EH (cell line): ENCODE measurements around the gene SGSM2.
A peak's percentile ranks its signal among the peaks of the same experiment; 100 is the strongest.

Source experiments
- DNase-seq: peaks from one replicate; pipeline ENCODE4 v3.0.0-alpha.2; 2015; ENCODE audit warnings: low read depth

SGSM2 gene

GRCh38 chr17:2398655-2399571 is 61.6 kb downstream of the SGSM2 start:
- DNase-seq: peak; percentile 82

DNA sequence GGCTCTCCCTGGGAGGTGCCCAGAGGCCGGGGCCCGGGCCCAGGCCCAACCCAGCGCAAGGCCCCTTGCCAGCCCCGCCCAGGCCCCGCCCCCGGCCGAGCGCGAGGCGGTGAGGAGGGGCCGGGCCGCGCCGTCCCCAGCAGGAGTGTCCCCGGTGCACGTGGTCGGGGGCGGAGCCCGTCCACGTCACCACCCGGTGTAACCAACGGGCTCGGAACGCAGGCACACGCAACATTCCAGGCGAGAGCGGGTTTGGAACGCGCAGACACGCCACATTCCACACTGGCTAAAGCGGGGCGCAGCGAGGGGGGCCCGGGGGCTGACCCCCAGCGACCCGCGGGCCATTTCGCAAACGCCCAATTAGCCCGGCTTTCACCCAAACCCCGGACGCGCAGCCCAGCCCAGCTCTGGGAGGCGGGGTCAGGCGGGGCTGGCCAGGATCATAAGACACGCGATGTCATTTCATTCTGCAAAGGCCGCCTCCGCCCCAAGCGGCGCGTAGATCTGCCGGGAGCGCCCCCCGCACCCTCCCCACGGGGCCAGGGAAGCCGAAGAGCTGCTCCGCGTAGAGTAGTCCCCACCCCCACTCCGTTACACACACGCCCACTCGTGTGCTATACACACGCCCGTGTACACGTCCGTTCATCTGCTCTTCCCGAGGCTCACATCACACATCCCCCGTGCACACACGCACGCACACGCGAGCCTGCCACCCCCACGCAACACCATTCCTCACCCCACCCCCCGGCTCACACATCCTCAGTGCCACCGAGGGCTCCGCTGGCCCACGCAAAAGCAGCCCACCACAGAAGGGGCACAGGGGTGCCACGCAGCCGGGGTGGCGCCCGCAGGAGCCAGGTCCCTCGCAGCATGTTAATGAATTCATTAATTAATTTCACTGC is 62.5 kb downstream of the SGSM2 start:
- DNase-seq: peak; percentile 97

DNA sequence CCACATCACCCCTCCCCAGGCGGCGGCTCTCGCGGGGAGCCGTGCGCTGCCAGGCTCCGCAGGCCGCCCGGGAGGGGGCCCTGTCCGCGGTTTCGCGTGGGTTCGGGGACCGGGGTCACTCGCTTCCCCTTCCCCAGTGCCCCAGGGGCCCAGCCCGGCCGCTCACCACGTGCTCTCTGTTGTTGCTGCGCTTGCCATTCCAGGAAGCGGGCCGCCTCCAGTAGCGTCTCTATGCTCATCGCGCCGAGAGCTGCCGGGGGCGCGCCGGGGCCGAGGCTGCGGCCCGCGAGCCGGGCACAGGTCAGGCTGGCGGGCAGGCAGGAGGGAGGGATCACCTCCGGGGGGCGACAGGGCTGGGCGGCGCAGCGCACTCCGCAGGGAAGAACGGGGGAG is 63.2 kb downstream of the SGSM2 start:
- DNase-seq: peak; percentile 60

- peak; percentile 94 for DNase-seq
Measured at GRCh38 chr17:2400877-2401425, 63.6 kb downstream of the SGSM2 start, which contains the start of gene MNT. Gene MNT, minus strand, starts transcription at chr17:2401060. Its CDS starts 348 bp downstream, at chr17:2400712.

DNA sequence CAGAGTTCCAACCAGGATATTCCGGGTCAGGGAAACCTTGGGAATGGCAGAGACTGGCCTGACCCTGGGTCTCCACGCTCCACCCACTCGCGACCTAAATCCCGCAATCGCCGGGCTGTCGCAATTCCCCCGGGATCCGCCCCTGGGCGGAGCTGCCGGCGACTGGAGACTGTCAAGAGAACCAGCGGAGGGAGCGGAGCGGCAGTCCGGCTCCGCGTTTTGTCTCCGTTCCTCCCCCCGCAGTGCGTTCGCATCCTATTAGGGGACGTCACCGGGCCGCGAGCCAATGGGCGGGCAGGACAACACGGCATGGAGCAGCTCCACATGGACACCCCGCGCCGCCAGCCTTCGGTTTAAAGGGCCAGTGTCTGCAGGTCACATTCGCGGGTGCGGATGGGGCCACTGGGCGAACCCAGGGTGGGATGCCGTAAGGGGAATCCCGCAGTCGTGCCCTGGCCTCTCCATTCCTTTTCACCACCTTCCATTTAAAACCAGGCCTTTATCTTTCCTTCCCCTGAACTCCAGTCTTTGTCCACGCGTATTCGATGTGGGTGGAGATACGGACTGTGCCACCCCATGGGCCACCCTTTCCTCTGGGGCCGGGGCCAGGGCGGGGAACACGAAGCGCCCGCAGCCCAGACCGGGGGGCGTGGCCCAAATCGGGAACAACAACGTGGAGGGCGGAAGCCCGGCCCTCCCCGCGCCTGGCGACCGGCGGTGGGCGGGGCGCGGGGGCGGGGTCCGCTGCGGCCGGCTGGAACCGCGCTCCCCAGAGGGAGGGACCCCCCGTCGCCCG is 64.3 kb downstream of the SGSM2 start:
- DNase-seq: peak; percentile 100

DNA sequence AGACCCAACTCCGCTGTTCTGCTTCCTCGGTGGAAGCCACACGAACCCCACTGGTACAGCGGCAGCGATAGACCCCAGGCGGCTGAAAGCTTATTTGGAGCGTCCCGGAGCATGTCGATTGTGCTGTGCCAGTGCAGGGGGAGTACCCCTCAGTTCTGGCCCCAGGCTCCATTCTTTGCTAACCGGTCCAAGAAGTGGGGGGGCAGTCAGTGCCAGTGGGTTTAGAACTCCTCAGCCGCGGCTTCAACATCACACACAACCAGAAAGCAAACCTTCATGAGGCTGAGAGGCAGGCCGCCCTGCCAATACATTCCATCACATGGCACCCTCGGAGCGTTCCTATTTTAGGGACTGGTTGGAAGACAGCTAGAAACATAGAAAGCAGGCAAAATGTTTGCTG is 65.2 kb downstream of the SGSM2 start:
- DNase-seq: no peak

DNA sequence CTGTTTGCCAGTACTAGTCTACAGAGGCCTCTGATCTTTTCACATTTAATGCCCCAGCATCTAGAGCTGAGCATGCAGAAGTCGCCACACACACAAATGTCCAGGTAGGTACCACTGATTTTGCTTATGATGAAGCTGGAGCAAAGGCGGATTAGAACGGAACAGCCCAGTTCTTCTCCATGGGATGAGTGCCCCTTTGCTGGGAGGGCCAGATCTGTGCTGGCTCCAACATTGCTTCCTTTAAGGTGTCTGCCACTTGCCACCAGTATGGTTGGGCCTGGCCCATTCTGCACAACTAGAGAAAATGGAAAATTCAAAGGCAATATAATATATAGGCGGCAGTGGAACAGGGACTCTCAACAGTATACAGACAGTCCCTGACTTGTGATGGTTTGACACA is 65.7 kb downstream of the SGSM2 start:
- DNase-seq: no peak

GRCh38 chr17:2405247-2405926 is 68.1 kb downstream of the SGSM2 start:
- peak; percentile 94 for DNase-seq

- no peak for DNase-seq
Measured at GRCh38 chr17:2406271-2406902, 69.1 kb downstream of the SGSM2 start.

- peak; percentile 99 for DNase-seq
Measured at GRCh38 chr17:2406903-2407790, 69.8 kb downstream of the SGSM2 start.

GRCh38 chr17:2410951-2411350 is 73.7 kb downstream of the SGSM2 start:
- DNase-seq: no peak

DNA sequence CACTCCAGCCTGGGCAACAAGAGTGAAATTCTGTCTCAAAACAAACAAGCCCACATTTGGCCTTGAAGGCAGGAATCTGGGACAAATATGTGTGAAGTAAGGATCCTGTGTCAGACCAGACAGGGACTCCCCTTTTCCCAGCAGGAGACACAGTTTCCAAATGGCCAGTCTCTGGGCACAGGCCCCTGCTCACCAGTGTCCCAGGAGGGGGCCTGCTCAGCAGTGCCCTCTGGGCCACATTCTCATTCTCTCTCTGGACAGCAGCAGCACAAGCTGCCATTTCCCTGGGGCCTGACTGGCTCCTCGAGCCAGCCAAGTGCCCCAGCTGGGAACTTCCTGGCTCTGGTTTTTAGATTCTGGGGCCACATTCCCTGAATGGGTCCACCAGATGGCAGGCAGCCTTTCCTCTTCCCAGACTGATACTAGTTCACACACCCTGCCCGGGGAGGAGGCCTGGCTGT is 75.3 kb downstream of the SGSM2 start:
- peak; percentile 62 for DNase-seq

- DNase-seq: no peak
Measured at GRCh38 chr17:2414446-2415064, 77.3 kb downstream of the SGSM2 start.

DNA sequence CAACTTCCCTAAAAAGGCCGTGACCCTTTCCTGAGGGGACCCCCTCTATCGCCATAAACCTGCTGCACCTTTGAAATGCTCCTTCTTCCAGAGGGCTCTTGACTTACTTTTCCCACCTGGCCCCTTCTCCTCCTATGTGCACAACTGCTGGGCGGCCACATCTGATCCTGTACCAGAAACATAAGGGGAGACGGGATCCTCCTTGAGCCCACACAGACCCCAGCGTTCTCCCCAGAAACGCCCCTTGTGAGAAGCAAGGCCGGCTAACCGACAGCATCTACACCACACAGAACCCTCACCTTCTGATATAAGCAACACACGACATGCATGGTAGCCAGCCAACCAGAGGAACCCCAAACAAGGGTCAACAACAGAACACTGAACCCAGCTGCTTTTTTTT is 77.8 kb downstream of the SGSM2 start:
- DNase-seq: no peak

- peak; percentile 86 for DNase-seq
Measured at GRCh38 chr17:2416010-2416734, 78.9 kb downstream of the SGSM2 start.

DNA sequence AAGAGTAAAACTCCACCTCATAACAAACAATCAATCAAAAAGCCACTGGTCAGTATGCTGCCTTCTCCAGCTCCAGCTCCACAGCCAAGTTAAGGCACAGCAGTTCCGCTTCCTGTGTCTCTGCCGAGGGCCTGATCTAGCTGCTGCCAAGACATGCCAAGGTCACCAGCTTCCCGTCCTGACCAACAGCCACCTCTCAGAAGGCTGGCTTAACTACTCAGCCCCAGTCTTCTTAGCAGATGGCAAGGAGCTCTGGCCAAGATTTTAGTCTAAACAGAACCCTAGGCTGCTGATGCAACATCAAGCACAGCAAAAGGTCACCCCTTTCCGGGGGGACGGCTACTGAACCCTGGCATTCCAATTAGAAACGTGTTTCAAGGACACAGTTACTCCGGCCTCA is 81.3 kb downstream of the SGSM2 start:
- no peak for DNase-seq

GRCh38 chr17:2419486-2419885 is 82.2 kb downstream of the SGSM2 start:
- DNase-seq: no peak

GRCh38 chr17:2420176-2420575 is 82.9 kb downstream of the SGSM2 start:
- no peak for DNase-seq
